Measurements from ENCODE around the gene PLA2G4A.
A peak's percentile ranks its signal among the peaks of the same experiment; 100 is the strongest.

PLA2G4A gene

DNA sequence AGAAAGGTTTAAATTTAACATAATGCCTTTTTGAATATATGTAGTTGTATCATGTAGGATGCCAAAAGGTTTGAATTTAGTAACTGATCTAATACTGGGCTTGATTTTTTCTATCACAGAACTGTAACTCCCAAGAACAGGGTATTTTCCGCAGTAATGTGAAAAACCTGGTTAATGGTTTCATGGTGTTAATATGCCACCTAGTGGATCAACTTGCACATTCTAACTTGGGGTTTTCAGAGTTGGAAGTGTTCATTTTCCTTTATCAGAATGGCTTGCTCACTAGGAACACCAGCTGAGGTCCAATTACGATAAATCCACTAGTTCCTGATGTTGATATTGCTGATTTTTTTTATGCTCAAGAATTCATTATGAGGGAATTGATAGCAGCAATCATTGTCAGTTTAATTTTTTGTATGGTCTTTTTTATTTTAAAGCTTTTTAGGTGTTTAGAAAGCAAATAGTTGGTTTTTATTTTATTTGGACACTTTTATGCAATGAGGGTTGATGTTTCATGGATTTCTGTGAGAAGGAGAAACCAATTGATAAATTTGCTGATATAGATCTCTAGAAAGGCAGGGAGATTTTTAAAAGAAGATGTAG is 157.2 kb downstream of the PLA2G4A start:
- Histone ChIP-seq H3K4me3 (replicated peaks; ENCODE audit: insufficient read depth, low read length) (no peak overlapping the region), H3K27me3 (ENCODE audit: insufficient read depth, poor library complexity, severe bottlenecking) (no peaks in the 10 kb centered on the region), H3K27ac (replicated peaks) (no peak overlapping the region)
- TF ChIP-seq, protein P1, sequence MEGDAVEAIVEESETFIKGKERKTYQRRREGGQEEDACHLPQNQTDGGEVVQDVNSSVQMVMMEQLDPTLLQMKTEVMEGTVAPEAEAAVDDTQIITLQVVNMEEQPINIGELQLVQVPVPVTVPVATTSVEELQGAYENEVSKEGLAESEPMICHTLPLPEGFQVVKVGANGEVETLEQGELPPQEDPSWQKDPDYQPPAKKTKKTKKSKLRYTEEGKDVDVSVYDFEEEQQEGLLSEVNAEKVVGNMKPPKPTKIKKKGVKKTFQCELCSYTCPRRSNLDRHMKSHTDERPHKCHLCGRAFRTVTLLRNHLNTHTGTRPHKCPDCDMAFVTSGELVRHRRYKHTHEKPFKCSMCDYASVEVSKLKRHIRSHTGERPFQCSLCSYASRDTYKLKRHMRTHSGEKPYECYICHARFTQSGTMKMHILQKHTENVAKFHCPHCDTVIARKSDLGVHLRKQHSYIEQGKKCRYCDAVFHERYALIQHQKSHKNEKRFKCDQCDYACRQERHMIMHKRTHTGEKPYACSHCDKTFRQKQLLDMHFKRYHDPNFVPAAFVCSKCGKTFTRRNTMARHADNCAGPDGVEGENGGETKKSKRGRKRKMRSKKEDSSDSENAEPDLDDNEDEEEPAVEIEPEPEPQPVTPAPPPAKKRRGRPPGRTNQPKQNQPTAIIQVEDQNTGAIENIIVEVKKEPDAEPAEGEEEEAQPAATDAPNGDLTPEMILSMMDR (IDR thresholded peaks at IDR 0.05; ENCODE audit: insufficient read depth, low read length): peak; percentile 46
- no peak for TF ChIP-seq GABPA (IDR thresholded peaks at IDR 0.05; ENCODE audit: low read depth)
- TF ChIP-seq SPI1 (IDR thresholded peaks at IDR 0.05; ENCODE audit: borderline replicate concordance, low read depth): no peak
- TF ChIP-seq POLR2AphosphoS5 (IDR thresholded peaks at IDR 0.05; ENCODE audit: low read depth): no peak
- TF ChIP-seq, protein P2, sequence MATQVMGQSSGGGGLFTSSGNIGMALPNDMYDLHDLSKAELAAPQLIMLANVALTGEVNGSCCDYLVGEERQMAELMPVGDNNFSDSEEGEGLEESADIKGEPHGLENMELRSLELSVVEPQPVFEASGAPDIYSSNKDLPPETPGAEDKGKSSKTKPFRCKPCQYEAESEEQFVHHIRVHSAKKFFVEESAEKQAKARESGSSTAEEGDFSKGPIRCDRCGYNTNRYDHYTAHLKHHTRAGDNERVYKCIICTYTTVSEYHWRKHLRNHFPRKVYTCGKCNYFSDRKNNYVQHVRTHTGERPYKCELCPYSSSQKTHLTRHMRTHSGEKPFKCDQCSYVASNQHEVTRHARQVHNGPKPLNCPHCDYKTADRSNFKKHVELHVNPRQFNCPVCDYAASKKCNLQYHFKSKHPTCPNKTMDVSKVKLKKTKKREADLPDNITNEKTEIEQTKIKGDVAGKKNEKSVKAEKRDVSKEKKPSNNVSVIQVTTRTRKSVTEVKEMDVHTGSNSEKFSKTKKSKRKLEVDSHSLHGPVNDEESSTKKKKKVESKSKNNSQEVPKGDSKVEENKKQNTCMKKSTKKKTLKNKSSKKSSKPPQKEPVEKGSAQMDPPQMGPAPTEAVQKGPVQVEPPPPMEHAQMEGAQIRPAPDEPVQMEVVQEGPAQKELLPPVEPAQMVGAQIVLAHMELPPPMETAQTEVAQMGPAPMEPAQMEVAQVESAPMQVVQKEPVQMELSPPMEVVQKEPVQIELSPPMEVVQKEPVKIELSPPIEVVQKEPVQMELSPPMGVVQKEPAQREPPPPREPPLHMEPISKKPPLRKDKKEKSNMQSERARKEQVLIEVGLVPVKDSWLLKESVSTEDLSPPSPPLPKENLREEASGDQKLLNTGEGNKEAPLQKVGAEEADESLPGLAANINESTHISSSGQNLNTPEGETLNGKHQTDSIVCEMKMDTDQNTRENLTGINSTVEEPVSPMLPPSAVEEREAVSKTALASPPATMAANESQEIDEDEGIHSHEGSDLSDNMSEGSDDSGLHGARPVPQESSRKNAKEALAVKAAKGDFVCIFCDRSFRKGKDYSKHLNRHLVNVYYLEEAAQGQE (IDR thresholded peaks at IDR 0.05; ENCODE audit: insufficient replicate concordance, low read depth): no peak
- DNase-seq (ENCODE audit: low read depth in 1 of 2, low spot score in 1 of 2): peak in 1 of 2 experiments; percentile 39

DNA sequence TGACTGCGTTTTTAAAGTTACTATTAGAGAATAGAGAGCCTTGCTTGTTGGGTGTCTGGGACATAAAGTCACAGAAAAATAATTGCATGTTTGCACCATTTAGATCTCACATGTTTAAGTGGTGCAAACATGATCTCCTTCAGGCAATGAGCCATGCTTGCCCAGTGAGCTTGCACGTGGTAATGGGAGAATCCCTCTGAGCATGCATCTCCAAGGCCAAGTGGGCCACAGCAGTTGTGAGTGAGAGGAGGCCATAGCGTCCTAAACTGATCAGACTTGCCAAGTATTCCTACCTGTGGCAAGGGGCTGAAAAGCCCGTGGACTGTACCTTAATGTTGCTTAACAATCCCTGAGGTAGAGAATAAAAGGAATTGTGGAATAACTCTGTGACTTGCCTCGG is 158.3 kb downstream of the PLA2G4A start:
- TF ChIP-seq, protein P2 (IDR thresholded peaks at IDR 0.05; ENCODE audit: insufficient replicate concordance, low read depth): no peak
- TF ChIP-seq SPI1 (IDR thresholded peaks at IDR 0.05; ENCODE audit: borderline replicate concordance, low read depth): no peak
- TF ChIP-seq, protein P1 (IDR thresholded peaks at IDR 0.05; ENCODE audit: insufficient read depth, low read length): no peak
- TF ChIP-seq POLR2AphosphoS5 (IDR thresholded peaks at IDR 0.05; ENCODE audit: low read depth): no peak
- no peak for TF ChIP-seq GABPA (IDR thresholded peaks at IDR 0.05; ENCODE audit: low read depth)
- no peak for DNase-seq (ENCODE audit: low read depth in 1 of 2, low spot score in 1 of 2)
- no peaks in the 10 kb centered on the region for H3K27me3 ChIP-seq (ENCODE audit: insufficient read depth, poor library complexity, severe bottlenecking)
- H3K27ac ChIP-seq (replicated peaks): no peak overlapping the region
- no peak overlapping the region for H3K4me3 ChIP-seq (replicated peaks; ENCODE audit: insufficient read depth, low read length)

DNA sequence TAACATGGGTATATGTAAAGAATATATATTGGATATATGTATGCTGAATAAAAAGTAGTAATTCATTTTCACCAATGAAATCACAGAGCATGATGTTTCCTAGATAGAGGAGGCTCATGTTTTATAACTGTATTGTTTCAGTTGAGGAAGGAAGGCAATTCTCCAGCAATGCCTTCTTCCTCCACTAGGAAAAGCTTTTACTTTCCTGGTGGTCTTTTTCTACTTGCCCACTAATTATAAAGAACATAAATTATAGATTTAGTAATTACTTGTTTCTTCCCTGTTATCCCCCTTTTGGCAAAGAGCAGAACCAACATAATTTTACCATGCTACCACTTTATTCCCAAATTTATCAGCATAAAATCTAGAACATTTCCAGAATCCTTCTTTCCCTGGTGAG is 159.0 kb downstream of the PLA2G4A start:
- H3K4me3 ChIP-seq (replicated peaks; ENCODE audit: insufficient read depth, low read length): no peak overlapping the region
- TF ChIP-seq, protein P2 (IDR thresholded peaks at IDR 0.05; ENCODE audit: insufficient replicate concordance, low read depth): no peak
- TF ChIP-seq POLR2AphosphoS5 (IDR thresholded peaks at IDR 0.05; ENCODE audit: low read depth) (no peak), SPI1 (IDR thresholded peaks at IDR 0.05; ENCODE audit: borderline replicate concordance, low read depth) (no peak), GABPA (IDR thresholded peaks at IDR 0.05; ENCODE audit: low read depth) (no peak)
- TF ChIP-seq, protein P1 (IDR thresholded peaks at IDR 0.05; ENCODE audit: insufficient read depth, low read length): no peak
- no peaks in the 10 kb centered on the region for H3K27me3 ChIP-seq (ENCODE audit: insufficient read depth, poor library complexity, severe bottlenecking)
- H3K27ac ChIP-seq (replicated peaks): no peak overlapping the region
- no peak for DNase-seq (ENCODE audit: low read depth in 1 of 2, low spot score in 1 of 2)
